Retinal pigment epithelial cell (primary cell): Measurements from ENCODE around the gene UBE2D3.

ENCODE experiments used
- DNase-seq: peaks from one replicate; pipeline ENCODE4 v3.0.0-alpha.2; 2010; ENCODE audit warnings: low read depth
- H3K4me3 ChIP-seq: 2 replicates; pipeline ENCODE4 v1.5.1; 2011; ENCODE audit warnings: mild to moderate bottlenecking, low read length, control low read depth, moderate library complexity
- CTCF ChIP-seq: conservative IDR thresholded peaks from 2 replicates; pipeline ENCODE4 v1.5.1; 2011; ENCODE audit warnings: low read depth, low read length, control low read depth, inconsistent platforms

UBE2D3 gene

GRCh38 chr4:102779204-102779603 lies 48.1 kb downstream of the UBE2D3 start:
- no peak overlapping the region for H3K4me3 ChIP-seq
- no peak for DNase-seq
- TF ChIP-seq CTCF: no peak

- DNase-seq: no peak
- no peak for TF ChIP-seq CTCF
- H3K4me3 ChIP-seq: no peak overlapping the region
Measured at GRCh38 chr4:102778720-102779119, 48.6 kb downstream of the UBE2D3 start.

DNA sequence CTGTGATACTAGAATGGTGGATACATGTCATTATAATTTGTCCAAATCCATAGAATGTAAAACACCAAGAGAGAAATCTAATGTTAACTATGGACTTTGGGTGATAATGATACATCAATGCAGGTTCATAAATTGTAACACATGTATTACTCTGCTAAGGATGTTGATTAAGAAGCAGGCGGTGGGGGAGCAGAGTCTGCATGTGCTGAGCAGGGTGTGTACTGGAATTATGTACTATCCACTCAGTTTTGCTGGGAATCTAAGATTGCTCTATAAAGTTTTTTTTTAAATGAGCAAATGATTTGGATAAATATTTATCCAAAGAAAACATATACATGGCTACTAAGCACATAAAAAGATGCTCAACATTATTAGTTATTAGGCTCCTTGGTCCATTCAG lies 51.5 kb downstream of the UBE2D3 start:
- DNase-seq: no peak
- H3K4me3 ChIP-seq: no peak overlapping the region
- TF ChIP-seq CTCF: no peak

- no peak overlapping the region for H3K4me3 ChIP-seq
- DNase-seq: no peak
- TF ChIP-seq CTCF: no peak
Measured at GRCh38 chr4:102774254-102774653, 53.1 kb downstream of the UBE2D3 start.

- no peak for DNase-seq
- no peak overlapping the region for H3K4me3 ChIP-seq
- TF ChIP-seq CTCF: no peak
Measured at GRCh38 chr4:102772738-102773340, 54.5 kb downstream of the UBE2D3 start.

DNA sequence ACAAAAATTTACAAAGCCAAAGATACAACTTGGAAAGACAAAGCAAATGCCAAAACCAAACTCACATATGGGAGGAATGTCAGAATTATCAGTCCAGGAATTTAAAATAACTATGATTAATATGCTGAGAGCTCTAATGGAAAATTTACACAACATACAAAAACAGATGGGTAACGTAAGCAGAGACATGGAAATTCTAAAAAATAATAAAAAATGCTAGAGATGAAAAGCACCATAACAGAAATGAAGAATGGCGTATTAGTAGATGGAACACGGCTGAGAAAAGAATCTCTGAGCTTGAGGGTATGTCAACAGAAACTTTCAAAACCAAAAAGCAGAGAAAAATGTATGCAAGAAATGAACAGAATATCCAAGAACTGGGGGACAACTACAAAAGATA lies 62.5 kb downstream of the UBE2D3 start:
- DNase-seq: no peak
- H3K4me3 ChIP-seq: no peak overlapping the region
- no peak for TF ChIP-seq CTCF

DNA sequence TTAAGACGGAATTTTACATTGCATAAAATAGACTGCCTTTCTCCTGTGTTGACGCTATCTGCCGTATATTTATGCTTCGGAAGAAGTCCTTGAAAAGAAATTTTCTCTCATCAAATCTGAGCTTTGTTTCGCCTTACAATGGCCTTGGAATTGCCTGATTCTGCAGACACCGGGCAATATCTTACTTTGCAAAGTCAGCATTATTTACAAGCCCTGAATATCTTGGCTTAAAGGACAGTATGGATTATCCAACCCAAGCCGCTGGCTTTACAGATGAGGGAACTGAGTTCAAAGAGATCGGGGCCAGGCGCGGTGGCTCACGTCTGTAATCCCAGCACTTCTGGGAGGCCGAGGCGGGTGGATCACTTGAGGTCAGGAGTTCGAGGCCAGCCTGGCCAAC lies 65.4 kb downstream of the UBE2D3 start:
- peak; percentile 3 for DNase-seq
- H3K4me3 ChIP-seq: peak overlapping the region; percentile 87
- TF ChIP-seq CTCF: no peak
